ENCODE measurements around the gene ZFTA. TPM values are rescaled to one million over a fixed set of nuclear protein-coding genes. Genes with fewer than 3 reads are reported as not detected.

ZFTA gene
- total RNA-seq, 1 experiment from 2014 or later: 7.3 TPM

Small RNAs within 50 kb of the gene (small RNA-seq; reads per million reads assigned to genes)
- 0 reads per million in 2 experiments for gene RN7SL596P

Other genes with a start within 250 kb of the ZFTA start
- gene PLAAT4, start 232.0 kb downstream of the ZFTA start, total RNA-seq (2014; rRNA removed; shearing (Covaris generic)): not detected in 2 replicates
- gene PLAAT2, start 205.4 kb downstream of the ZFTA start, total RNA-seq (2014; rRNA removed; shearing (Covaris generic)): not detected in 2 replicates
- 3.5 and 4.6 TPM in 2 replicates for gene PLAAT3, start 154.3 kb downstream of the ZFTA start, total RNA-seq (2014; rRNA removed; shearing (Covaris generic))
- gene ATL3, start 97.4 kb downstream of the ZFTA start, total RNA-seq (2014; rRNA removed; shearing (Covaris generic)): 39.5 and 44.0 TPM in 2 replicates
- 31.6 and 36.4 TPM in 2 replicates for gene RTN3, start 87.3 kb downstream of the ZFTA start, total RNA-seq (2014; rRNA removed; shearing (Covaris generic))
- 15.0 and 17.7 TPM in 2 replicates for gene SPINDOC, start 44.7 kb upstream of the ZFTA start, total RNA-seq (2014; rRNA removed; shearing (Covaris generic))
- 7.8 and 11.2 TPM in 2 replicates for gene MARK2, start 70.3 kb upstream of the ZFTA start, total RNA-seq (2014; rRNA removed; shearing (Covaris generic))
- 0.63 and 0.80 TPM in 2 replicates for gene RCOR2, start 148.4 kb upstream of the ZFTA start, total RNA-seq (2014; rRNA removed; shearing (Covaris generic))
- gene NAA40, start 170.2 kb upstream of the ZFTA start, total RNA-seq (2014; rRNA removed; shearing (Covaris generic)): 8.7 and 10.0 TPM in 2 replicates
- gene COX8A, start 205.8 kb upstream of the ZFTA start, total RNA-seq (2014; rRNA removed; shearing (Covaris generic)): 583 and 585 TPM in 2 replicates
- 37.3 and 39.2 TPM in 2 replicates for gene OTUB1, start 217.7 kb upstream of the ZFTA start, total RNA-seq (2014; rRNA removed; shearing (Covaris generic))

All from SK-MEL-5 (cell line).